GM18508 (cell line): ENCODE data around the gene TRIM71.
A peak's percentile ranks its signal among the peaks of the same experiment; 100 is the strongest.
"Not testable (repeated sequence)": the region's sequence is repeated elsewhere in the genome, so short reads cannot be mapped to it uniquely, and the experiment has no call there.

ENCODE experiments used
- ATAC-seq: cut with Tn5 transposase; IDR thresholded peaks from one replicate; pipeline ENCODE4 v1.9.1; 2021; ENCODE audit warnings: moderate number of reproducible peaks; ENCODE audit not compliant: insufficient read depth, unreplicated experiment

TRIM71 gene

DNA sequence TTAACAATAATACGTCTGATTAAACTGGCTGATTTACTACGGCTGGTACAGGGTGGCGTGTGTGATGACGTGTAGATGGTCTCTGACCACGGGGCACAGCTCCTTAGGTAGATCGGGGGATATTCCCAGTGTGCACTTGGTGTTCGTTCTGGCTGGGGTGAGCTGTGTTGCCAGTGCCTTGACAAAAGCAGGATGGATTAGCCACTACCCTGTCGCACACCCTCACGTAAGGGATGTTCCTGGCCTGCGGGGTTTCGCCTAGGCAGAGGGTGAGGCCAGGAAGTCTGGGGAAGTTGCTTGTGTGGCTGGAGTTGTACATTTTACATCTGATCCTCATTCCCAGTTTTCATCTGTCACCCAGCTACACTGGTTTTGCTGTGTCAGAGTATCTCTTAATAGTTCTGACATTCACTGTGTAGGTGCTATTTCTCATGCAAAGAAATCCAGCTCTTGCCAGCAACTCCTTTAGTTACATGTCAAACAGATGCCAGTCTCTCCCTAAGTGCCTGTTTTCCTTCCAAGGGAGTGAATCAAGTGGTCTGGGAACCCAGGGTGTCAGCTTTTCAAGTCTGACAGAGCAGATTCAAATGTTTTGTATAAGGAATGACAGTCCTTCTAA, 67.6 kb downstream of the TRIM71 start:
- ATAC-seq: no peak

DNA sequence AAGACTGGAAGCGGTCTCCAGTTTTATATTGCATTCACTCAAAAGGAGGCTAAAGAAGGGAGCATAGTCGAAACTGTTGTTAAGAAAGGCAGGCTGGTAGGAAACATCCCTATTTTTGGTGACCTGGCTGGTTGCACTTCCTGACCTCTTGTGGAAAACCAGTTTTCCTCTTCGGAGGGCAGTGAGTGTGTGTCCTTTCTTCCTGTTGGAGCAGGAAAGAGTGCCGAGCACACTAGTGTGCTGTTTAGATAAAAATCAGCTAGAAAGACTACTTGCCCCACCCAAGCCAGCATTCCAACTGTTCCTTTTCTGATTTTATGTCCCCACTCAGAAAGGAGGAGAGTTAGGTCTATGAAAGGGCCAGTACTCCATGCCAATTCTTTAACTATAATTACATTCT, 68.5 kb downstream of the TRIM71 start:
- no peak for ATAC-seq

DNA sequence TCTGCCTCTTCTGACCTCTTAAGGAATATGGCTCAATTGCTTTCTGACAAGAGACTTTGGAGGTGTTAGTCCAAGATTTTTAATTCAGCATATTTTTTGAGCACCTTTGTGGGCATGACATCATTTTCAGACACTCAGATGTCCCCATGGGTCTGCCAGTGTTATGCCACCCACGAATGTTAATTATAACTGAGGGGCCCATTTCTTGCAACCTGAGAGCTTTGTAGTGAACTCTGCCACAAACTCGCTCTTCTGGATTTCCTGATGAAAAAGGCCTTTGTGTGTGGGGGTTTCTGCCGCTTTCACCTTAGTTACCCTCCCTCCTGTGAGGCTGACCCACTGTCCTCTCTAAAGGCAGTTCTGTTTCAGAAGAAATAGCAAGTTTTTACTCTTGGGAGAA, 69.1 kb downstream of the TRIM71 start:
- ATAC-seq: no peak

DNA sequence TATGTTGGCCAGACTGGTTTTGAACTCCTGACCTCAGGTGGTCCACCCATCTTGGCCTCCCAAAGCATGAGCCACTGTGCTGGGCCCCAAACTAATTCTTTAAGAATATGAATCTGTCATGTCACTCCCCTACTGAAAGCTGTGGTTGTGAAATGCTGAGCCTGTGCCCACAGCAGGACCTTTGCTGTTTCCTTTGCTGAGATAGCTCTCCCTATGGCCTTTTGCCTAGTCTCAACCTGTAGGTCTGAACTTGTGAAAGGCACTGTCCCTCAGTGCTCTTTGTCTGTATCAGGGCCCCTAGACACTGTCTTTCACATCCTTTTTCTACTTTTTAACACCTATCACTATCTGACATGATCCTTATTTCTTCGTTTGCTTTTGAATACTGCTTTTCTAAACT, 70.9 kb downstream of the TRIM71 start:
- peak; percentile 88 for ATAC-seq

DNA sequence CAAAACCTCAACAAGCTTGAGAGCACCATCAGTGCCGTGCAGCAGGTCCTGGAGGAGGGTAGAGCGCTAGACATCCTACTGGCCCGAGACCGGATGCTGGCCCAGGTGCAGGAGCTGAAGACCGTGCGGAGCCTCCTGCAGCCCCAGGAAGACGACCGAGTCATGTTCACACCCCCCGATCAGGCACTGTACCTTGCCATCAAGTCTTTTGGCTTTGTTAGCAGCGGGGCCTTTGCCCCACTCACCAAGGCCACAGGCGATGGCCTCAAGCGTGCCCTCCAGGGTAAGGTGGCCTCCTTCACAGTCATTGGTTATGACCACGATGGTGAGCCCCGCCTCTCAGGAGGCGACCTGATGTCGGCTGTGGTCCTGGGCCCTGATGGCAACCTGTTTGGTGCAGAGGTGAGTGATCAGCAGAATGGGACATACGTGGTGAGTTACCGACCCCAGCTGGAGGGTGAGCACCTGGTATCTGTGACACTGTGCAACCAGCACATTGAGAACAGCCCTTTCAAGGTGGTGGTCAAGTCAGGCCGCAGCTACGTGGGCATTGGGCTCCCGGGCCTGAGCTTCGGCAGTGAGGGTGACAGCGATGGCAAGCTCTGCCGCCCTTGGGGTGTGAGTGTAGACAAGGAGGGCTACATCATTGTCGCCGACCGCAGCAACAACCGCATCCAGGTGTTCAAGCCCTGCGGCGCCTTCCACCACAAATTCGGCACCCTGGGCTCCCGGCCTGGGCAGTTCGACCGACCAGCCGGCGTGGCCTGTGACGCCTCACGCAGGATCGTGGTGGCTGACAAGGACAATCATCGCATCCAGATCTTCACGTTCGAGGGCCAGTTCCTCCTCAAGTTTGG, 72.9 kb downstream of the TRIM71 start:
- ATAC-seq: no peak

DNA sequence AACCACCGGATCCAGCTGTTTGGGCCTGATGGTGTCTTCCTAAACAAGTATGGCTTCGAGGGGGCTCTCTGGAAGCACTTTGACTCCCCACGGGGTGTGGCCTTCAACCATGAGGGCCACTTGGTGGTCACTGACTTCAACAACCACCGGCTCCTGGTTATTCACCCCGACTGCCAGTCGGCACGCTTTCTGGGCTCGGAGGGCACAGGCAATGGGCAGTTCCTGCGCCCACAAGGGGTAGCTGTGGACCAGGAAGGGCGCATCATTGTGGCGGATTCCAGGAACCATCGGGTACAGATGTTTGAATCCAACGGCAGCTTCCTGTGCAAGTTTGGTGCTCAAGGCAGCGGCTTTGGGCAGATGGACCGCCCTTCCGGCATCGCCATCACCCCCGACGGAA, 73.6 kb downstream of the TRIM71 start:
- ATAC-seq: no peak

DNA sequence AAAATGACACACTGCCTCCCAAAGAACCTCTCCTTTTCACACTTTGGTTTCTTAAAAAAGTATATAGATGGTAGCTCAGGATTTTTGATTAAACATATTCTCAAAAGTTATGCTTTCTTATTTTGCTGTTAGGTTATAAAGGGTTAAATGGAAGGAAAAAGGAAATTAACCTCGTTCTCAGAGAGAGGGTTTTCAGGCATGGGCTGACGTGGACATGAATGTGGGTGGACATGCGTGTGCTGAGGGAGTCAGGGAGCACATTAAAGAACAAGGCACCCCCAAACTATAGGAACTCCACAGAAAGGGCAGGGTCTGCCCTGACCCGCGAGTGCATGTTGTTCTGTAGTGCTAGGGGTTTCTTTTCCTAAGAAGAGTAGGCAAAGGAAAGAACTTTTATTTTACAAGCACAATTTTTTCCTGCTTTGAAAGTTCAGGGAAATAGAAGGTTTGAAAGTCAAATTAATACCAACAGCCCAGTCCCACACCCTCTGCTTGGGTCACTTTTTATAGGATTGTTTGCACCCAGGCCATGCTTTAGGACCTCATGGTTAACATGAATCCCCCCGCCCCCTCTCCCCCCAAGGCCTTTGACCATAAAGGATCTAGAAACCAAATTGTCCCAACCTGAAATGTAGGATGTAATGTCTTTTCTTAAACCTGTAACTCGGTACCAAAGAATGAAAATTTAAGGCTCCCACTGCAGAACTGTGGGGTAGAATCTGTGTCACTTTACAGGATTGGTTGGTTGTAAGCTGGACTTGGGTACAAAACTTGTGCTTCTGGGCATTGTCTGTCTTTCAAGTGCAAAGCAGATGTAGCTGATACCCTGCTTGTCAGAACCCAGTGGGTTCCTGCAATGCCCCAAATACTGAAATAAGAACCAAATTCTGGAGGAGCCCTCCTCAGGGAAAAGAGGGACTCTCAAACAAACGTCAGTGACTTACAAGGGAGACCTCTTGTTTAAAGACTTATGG, 75.1 kb downstream of the TRIM71 start:
- no peak for ATAC-seq

DNA sequence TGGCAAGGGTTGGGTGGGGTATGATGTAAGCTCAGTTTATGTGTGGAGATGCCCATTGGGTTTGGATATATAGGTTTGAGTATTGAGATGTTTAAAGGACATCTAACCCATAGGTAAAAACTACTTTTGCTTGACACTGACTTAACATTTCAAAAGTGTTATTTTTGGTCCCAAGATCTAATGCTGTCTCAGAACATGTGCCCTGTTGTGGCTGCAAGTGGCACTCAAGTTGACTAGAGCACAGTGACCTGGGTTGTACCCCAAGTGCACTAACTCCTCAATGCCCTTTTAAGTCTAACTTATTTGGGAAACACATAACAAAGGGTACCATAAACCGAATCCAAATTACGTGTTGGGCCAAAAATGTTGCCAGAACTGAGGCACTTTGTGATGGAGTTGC, 77.2 kb downstream of the TRIM71 start:
- ATAC-seq: no peak

DNA sequence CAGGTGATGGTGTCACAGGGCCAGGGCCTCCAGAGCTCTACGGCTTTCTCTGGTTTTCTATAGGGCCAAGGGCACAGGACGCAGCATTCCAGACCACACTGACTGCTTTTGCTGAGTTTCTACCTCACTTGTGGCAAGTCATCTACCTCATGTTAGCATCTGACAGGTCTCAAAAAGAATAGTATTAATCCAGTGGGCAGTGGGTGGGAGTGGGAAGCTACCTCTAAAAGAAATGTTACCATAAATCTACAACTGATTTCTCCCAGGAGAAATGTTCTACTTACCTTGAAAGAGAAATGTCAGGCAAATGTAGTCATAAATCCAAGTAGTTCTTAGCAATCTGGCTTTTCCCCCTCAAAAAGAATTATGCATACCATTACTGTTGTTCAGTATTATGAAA, 77.9 kb downstream of the TRIM71 start:
- ATAC-seq: no peak

DNA sequence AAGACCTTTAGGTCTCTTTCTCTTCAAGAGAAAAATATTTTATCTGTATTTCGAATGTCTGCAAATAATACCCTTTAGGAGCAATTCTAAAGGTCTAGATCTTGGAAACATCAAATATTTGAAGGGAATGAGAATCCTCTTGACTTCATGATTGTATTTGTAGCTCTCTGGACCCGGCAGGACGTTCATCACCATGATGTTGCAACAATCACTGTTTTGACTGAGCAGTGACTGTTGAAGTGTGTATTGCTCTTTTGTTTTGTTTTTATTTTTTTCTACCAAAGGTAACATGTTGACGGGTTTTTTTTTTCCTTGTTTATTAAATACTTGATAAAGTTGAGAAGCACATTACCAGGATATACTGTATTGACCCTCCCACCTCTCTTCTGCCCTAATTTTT, 78.3 kb downstream of the TRIM71 start:
- no peak for ATAC-seq

DNA sequence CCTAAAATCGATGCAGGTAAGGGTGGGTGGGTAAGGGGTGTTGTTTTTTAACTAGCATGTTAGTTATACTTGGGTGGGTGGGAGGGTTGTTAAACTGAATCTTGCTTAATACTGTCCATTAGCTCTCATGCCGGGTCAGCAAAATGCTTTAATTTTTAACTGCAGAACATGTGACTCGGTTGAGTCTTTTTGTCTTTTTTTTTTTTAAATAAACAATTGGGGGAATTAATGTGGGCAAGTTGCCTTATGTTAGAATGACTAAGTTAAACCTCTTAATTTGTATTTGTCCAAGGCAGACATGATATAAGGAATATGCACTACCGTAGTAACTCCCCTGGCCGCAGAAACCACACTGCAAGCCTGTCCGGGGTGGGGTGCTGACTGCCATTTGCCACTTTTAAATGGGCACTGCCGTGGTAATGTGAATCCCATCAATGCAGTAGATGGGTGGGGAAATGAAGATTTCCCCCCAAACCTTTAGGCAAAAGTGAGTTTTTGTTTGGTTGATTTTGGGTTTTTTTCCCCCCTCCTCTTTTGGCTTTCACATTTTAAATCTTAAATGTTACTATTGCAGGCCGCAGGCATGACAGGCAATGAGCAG, 79.3 kb downstream of the TRIM71 start:
- no peak for ATAC-seq

DNA sequence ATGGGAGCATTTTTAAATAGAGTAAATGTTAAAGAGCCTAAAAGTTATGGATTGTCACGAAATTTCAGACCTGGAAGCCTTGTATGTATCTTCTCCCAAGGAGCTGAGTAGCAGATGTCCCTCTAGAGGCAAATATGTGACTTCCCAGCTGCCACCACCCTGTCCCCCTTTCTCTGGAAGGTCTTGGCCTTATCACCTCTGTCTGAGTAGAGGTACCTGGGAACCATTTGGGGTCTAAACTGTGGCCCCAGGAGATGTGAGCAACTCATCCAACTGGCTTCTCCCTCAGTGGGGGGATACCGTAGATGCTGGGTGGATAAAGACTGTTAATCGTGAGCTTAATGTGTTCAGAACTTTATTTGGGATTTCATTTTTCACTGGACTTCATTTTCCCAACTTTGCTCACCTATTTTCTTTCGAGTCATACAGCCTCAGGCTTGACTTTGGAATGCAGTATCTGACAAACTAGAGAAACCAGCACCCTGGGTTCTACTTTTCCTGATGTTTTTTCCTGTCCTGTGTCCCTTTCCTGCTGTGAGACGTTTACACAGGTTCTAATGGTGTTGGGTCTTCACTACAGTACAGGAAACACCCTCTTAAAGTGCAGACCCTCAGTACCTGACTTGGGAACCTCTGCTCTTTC, 80.3 kb downstream of the TRIM71 start:
- no peak for ATAC-seq

DNA sequence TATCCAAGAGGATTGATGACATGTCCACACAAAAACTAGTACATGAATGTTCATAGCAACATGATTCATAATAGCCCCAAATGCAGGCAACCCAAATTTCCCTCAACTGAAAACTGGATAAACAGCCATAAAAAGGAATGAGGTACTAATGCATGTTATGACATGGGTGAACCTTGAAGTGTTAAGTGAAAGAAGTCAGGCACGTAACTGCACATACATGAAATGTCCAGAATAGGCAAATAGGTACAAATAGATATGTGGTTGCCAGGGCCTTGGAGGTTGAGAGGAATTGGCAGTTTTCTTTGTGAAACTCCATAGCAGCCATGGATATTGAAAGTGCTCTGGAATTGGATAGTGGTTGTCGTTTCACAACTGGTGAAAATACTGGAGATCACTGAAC, 81.5 kb downstream of the TRIM71 start:
- ATAC-seq: no peak

DNA sequence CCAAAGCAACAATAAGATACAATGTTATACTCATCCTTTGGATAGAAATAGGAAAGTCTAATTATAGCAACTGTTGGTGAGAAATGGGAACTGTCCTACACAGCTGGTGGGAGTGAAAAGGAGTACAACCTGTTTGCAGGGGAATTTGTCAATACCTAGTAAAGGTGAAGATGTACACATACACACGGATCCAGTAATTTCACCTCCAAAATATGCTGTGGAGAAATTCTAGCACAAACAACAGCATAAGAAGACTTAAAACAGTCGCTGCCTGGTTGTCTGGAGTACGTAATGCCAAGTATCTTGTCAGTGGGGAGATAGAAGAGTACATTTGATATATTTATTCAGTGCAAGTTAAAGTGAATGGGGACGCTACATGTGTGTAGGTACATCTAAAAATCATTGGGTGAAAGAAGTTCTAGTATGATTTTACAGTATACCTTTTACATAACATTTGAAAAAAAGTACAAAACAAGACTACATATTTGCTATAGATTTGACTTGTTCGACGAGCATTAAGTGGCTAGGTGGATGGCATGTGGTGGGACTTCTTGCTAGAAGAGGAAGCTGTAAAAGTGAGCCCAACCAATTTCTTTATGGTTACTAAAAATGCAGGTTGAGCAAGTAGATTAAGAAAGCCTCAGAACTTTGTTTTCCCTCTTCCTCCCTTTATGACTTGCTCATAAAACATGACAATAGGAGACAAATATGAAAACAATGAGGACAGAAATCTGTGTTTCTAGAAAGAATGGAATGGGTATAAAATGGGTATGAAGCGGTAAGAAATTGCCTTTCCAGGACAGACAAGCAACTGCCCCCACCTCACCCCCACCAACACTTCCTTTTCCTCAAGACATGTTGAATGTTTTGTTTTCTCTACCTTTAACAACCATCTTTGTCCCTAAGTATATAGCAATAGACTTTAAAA, 83.5 kb downstream of the TRIM71 start:
- no peak for ATAC-seq

DNA sequence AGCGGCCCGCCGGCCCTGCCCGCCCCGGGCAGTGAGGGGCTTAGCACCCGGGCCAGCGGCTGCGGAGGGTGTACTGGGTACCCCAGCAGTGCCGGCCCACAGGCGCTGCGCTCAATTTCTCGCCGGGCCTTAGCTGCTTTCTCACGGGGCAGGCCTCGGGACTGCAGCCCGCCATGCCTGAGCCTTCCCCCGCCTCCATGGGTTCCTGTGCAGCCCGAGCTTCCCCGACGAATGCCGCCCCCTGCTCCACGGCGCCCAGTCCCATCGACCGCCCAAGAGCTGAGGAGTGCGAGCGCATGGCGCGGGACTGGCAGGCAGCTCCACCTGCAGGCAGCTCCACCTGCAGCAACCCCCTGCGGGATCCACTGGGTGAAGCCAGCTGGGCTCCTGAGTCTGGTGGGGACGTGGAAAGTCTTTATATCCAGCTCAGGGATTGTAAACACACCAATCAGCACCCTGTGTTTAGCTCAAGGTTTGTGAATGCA, 85.1 kb downstream of the TRIM71 start:
- not testable (repeated sequence) for ATAC-seq

DNA sequence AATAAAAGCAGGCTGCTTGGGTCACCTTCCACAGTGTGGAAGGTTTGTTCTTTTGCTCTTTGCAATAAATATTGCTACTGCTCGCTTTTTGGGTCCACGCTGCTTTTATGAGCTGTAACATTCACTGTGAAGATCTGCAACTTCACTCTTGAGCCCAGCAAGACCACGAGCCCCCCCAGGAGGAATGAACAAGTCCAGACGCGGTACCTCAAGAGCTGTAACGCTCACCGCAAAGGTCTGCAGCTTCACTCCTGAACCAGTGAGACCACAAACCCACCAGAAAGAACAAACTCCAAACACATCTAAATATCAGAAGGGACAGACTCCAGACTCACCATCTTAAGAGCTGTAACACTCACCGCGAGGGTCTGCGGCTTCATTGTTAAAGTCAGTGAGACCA, 86.2 kb downstream of the TRIM71 start:
- no peak for ATAC-seq

DNA sequence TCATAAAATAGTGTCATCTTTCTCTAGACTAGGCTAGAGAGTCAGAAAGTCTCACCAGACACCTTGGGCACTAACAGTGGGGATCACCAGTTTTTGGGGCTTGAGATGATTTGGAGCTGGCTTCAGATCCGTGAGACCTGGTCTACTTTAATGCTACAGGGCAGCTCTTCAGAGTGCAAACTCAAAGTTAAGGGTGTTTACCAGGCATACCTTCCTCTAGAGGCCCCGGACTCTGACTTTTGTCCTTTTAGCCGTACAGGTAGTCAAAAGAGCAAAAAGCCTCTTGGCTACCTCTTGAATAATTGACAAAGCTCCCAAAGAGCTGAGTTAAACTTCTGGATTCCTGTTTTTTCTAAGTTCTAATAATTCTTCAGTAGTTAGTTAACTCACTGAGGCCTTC, 92.2 kb downstream of the TRIM71 start:
- no peak for ATAC-seq

DNA sequence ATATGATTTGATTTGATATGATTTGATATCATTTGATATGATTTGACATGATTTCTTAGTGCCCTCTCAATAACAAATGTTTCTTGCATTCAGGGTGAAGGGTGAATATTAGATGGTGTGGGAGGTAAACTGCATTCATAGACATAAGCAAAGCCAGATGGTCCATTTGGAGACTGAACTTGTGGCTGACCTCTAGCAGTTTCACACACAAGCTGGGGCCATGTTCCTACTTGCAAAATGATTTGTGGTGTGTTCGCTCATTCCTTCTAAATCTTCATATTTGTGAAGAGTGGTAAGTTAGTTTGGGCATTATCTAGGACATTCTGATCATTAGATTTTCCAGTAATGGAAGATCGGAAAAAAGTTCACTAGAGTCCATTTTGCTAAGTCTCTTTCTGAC, 93.2 kb downstream of the TRIM71 start:
- ATAC-seq: no peak

DNA sequence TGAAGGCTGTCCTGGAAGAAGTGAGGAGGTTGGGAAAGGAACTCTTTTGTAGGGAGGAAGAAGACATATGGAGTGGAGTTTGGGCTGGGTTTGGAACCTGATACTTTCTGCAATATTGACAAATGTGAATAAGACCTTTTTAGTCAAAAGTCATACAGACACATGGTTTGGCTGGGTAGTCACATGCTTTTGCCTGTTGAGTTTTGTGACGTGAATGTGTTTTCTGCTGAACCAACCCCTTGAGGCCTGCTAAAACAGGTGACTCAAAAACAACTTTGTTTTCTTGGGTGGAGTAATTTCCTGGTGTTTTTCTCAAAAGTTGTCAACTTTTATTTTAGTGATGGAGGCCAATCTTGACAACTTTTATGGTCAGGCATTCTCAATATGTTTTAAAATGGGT, 94.2 kb downstream of the TRIM71 start:
- ATAC-seq: no peak
